SK-N-SH (cell line): ENCODE data around the gene TGFB2.

Experiments used
- CHD2 ChIP-seq: fragments of 150-350 bp; IDR thresholded peaks from 2 replicates; pipeline ENCODE4 v1.6.1; 2018; ENCODE audit warnings: low read length; ENCODE audit not compliant: partially characterized antibody
- CTCF ChIP-seq: fragments of 200-600 bp; sonication (generic); IDR thresholded peaks from 2 replicates; pipeline ENCODE4 v1.6.1; 2017; ENCODE audit warnings: antibody characterized with exemption, mild to moderate bottlenecking, moderate library complexity
- EP300 ChIP-seq, 2 experiments: IDR thresholded peaks; 2 replicates each; pipeline versions ENCODE4 v1.4.0 to v1.6.1; 2012; ENCODE audit warnings: borderline replicate concordance in 1 of 2, low read depth in 1 of 2, low read length in 1 of 2
- FOXM1 ChIP-seq: IDR thresholded peaks from 2 replicates; pipeline ENCODE4 v1.4.0; 2012; ENCODE audit warnings: low read depth, mild to moderate bottlenecking
- GABPA ChIP-seq: IDR thresholded peaks from 2 replicates; pipeline ENCODE4 v1.4.0; 2012; ENCODE audit warnings: low read depth, mild to moderate bottlenecking
- NFIC ChIP-seq: IDR thresholded peaks from 2 replicates; pipeline ENCODE4 v1.4.0; 2012; ENCODE audit warnings: borderline replicate concordance
- POLR2AphosphoS5 ChIP-seq: IDR thresholded peaks from 2 replicates; pipeline ENCODE4 v1.6.1; 2012; ENCODE audit warnings: low read depth, low read length
- RFX5 ChIP-seq: IDR thresholded peaks from 2 replicates; pipeline ENCODE4 v1.6.1; 2012; ENCODE audit warnings: mild to moderate bottlenecking, improper control_type of control experiment, low read length
- SMC3 ChIP-seq: IDR thresholded peaks from 2 replicates; pipeline ENCODE4 v1.6.1; 2012; ENCODE audit warnings: low read depth, low read length, improper control_type of control experiment
- TAF1 ChIP-seq: IDR thresholded peaks from 2 replicates; pipeline ENCODE4 v1.6.1; 2012; ENCODE audit warnings: low read depth, mild to moderate bottlenecking, low read length, moderate library complexity, borderline replicate concordance
- TEAD4 ChIP-seq: IDR thresholded peaks from 2 replicates; pipeline ENCODE4 v1.4.0; 2012; ENCODE audit warnings: mild to moderate bottlenecking, borderline replicate concordance; ENCODE audit not compliant: insufficient read depth
- YY1 ChIP-seq: IDR thresholded peaks from 2 replicates; pipeline ENCODE4 v1.4.0; 2012; ENCODE audit warnings: low read depth, mild to moderate bottlenecking
- TF ChIP-seq, protein P1 (sequence below): IDR thresholded peaks from 2 replicates; pipeline ENCODE4 v1.6.1; 2012; ENCODE audit warnings: mild to moderate bottlenecking, low read depth, low read length, moderate library complexity

DNA sequence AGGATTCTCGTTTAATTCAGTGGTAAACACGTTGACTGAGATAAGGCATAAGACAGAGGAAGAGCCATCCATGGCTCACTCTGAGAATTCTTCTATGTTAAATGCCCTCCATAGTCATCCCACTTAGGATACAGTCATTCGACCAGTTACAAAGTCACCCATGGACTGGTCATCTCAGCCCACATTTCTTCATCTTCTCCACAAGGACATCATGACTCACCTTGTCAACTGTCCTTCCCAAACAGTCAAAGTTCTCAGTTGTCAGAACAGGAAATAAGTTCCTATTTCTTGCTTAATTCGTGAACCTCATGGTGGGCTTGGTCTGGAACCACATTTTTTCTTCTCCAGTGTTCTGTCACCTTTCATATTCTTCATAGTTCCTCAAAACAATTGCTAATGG, 133.2 kb downstream of the TGFB2 start:
- TF ChIP-seq RFX5 (no peak), CHD2 (no peak), EP300 (IDR thresholded peaks at IDR 0.05; ENCODE audit: borderline replicate concordance in 1 of 2, low read depth in 1 of 2, low read length in 1 of 2) (no peak), YY1 (no peak), FOXM1 (no peak), CTCF (no peak), NFIC (no peak), SMC3 (no peak), POLR2AphosphoS5 (no peak), GABPA (no peak), TEAD4 (no peak), TAF1 (no peak)
- TF ChIP-seq, protein P1, sequence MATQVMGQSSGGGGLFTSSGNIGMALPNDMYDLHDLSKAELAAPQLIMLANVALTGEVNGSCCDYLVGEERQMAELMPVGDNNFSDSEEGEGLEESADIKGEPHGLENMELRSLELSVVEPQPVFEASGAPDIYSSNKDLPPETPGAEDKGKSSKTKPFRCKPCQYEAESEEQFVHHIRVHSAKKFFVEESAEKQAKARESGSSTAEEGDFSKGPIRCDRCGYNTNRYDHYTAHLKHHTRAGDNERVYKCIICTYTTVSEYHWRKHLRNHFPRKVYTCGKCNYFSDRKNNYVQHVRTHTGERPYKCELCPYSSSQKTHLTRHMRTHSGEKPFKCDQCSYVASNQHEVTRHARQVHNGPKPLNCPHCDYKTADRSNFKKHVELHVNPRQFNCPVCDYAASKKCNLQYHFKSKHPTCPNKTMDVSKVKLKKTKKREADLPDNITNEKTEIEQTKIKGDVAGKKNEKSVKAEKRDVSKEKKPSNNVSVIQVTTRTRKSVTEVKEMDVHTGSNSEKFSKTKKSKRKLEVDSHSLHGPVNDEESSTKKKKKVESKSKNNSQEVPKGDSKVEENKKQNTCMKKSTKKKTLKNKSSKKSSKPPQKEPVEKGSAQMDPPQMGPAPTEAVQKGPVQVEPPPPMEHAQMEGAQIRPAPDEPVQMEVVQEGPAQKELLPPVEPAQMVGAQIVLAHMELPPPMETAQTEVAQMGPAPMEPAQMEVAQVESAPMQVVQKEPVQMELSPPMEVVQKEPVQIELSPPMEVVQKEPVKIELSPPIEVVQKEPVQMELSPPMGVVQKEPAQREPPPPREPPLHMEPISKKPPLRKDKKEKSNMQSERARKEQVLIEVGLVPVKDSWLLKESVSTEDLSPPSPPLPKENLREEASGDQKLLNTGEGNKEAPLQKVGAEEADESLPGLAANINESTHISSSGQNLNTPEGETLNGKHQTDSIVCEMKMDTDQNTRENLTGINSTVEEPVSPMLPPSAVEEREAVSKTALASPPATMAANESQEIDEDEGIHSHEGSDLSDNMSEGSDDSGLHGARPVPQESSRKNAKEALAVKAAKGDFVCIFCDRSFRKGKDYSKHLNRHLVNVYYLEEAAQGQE, result no peak
